SK-N-DZ (cell line): Measurements from ENCODE around the gene CRIM1.

Source experiments
- DNase-seq: peaks from one replicate; pipeline ENCODE4 v3.0.0-alpha.2; 2015; ENCODE audit warnings: low spot score

CRIM1 gene

GRCh38 chr2:36455788-36456187 is 100.2 kb downstream of the CRIM1 start:
- no peak for DNase-seq

GRCh38 chr2:36456227-36457175 is 100.9 kb downstream of the CRIM1 start:
- no peak for DNase-seq

GRCh38 chr2:36458106-36458505 is 102.5 kb downstream of the CRIM1 start:
- no peak for DNase-seq

GRCh38 chr2:36459725-36460137 is 104.2 kb downstream of the CRIM1 start:
- no peak for DNase-seq

GRCh38 chr2:36461039-36461681 is 105.6 kb downstream of the CRIM1 start:
- DNase-seq = no peak

- DNase-seq = no peak
Observed at GRCh38 chr2:36462311-36462935, 106.8 kb downstream of the CRIM1 start.

GRCh38 chr2:36463365-36463764 is 107.8 kb downstream of the CRIM1 start:
- no peak for DNase-seq

- DNase-seq = no peak
Observed at GRCh38 chr2:36464006-36464721, 108.6 kb downstream of the CRIM1 start.

GRCh38 chr2:36466135-36466534 is 110.6 kb downstream of the CRIM1 start:
- DNase-seq = no peak

- no peak for DNase-seq
Observed at GRCh38 chr2:36468463-36469105, 113.0 kb downstream of the CRIM1 start.

GRCh38 chr2:36469106-36469477 is 113.5 kb downstream of the CRIM1 start:
- DNase-seq = no peak

GRCh38 chr2:36469710-36470109 is 114.1 kb downstream of the CRIM1 start:
- no peak for DNase-seq

- DNase-seq = no peak
Observed at GRCh38 chr2:36473230-36473629, 117.7 kb downstream of the CRIM1 start.

GRCh38 chr2:36476411-36476810 is 120.8 kb downstream of the CRIM1 start:
- no peak for DNase-seq

GRCh38 chr2:36477315-36477714 is 121.7 kb downstream of the CRIM1 start:
- no peak for DNase-seq

- DNase-seq = no peak
Observed at GRCh38 chr2:36477746-36478145, 122.2 kb downstream of the CRIM1 start.

GRCh38 chr2:36478332-36478738 is 122.8 kb downstream of the CRIM1 start:
- no peak for DNase-seq

GRCh38 chr2:36478999-36479398 is 123.4 kb downstream of the CRIM1 start:
- no peak for DNase-seq

GRCh38 chr2:36479406-36479805 is 123.8 kb downstream of the CRIM1 start:
- DNase-seq = no peak

- no peak for DNase-seq
Observed at GRCh38 chr2:36480028-36480427, 124.5 kb downstream of the CRIM1 start.

- DNase-seq = no peak
Observed at GRCh38 chr2:36480636-36481035, 125.1 kb downstream of the CRIM1 start.
